GM15510 (cell line): Measurements from ENCODE around the gene GADD45A.

Experiments used
- POLR2A ChIP-seq: IDR thresholded peaks from 3 replicates; pipeline ENCODE4 v1.6.1; 2011; ENCODE audit warnings: borderline replicate concordance; ENCODE audit not compliant: insufficient read length; ENCODE audit errors: extremely low read depth

GADD45A gene

DNA sequence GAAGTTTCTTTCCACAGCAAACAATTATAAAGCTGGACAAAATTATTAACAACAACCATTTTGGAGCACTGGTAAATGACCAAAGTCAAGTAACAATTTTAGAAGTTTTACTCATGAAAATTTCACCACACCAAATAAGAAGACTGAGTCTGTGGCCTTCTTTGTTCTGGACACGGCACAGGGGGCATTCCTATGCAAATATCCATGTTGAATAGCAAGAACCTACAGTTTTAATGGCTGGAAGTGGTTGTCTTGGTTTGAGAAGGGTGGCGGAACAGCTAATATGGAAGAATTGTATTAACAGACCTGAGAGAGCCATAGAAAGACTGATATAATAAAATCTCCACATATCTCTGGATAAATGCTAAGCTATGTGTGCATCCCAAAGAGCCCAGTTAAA lies 29.4 kb upstream of the GADD45A start:
- no peak for TF ChIP-seq POLR2A

DNA sequence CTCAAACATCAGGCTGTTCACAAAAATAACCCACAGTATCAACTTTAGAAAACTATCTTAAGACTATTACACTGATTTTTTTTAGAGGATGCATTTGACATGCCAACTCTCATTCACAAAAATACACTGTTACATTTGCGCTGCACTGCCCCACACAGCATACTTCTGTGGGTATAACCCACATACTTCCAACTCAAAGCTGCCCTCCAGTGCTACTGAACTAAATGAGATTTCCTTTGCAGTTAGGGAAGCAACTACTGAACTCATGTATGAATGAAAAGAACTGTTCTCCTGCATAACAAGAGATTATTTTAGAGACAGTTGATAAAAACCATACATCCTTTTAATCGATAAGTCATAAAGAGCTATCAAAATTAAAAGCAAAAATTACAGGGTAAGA lies 25.8 kb upstream of the GADD45A start:
- TF ChIP-seq POLR2A, result no peak

DNA sequence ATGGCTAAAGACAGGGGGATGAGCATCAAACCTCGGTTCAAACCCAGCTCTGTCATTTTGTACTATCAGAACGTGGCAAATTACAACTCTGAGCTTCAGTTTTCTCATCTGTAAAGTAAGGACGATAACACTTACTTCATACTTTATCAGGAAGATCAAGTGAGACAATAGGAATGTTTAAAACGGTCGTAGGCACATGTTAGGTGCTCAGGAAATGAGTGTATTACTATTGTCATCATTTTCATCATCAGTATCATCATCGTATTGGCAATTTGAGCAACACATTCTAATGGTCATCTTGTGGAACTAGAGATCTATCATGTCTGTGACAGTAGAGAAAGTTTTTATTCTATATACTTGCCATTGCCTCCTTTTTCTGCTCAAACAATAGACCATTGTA lies 22.1 kb upstream of the GADD45A start:
- TF ChIP-seq POLR2A, result no peak

DNA sequence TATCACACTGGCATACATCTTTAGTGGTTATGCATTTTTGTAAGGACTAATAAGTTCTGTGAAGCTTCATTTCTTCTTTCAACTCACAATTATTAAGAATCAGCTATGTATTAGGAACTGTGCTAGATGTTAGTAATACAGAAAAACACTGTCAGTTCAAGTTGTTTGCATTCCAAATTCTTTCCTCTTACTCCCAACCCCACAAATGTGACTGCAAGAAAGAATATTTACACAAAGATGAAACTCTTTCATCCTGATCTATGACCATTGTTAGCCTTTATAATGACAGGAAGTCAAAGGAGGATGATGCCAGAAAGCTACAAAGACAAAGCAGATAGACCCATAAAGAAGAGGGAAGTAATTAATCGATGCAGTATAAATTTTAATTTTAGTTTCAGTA lies 21.0 kb upstream of the GADD45A start:
- no peak for TF ChIP-seq POLR2A

DNA sequence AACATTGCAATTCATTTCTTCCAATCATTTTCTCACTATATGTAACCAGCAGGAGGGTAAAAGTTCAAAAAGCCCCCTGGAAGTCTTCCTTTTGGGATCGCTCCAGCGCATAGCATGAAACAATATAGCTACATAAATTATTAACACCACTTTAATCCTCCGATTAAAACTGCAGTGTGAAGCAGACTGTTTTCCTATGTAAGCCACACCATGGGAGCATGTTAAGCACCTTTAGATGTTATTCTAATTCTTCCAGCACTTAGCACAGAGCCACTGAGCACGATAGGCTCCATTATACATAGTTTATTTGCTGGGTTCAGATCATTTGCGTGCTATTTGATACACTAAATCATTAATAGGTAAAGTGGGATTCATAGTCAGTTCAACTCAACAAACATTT lies 18.4 kb upstream of the GADD45A start:
- no peak for TF ChIP-seq POLR2A

DNA sequence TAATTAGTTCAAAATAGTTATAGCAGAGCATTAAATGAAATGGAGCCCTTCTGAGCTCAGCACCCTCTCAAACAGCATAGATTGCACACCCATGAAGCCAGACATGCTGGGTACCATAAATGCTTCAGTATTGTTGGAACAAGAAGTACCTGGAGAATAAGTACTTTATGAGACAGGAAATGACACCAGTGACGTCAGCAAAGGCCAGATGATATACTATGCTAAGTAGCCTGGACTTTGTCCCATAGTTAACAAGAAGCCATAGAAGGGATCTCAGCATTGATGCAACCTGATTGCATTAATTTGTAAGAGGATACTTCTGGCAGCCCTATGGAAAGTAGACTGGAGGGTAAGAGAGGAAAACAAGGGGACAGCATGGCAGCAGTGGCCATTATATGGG lies 16.3 kb upstream of the GADD45A start:
- no peak for TF ChIP-seq POLR2A

DNA sequence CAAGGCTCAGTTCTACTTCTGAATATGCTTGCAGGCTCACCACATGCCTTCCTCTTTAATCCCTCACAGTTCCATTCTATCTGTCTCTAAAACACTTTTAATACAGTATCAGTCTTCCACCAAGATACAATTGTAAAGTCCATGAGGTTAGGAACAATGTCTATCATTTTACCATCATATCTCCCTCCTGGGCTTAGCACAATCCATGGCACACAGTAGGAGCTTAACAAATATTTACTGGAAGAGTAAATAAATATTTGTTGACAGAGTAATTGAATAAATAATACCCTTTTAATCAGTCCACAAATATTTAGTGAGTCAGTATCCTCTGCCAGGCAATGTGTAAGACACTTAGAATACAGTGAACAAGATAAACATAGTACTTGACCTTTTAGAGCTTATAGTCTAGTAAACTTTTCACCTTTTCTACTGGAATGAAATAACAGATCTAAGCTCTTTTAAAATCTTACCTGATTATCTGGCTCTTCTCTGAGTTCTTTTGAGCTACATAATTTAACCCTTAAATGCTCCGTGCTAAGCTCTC lies 12.7 kb upstream of the GADD45A start:
- no peak for TF ChIP-seq POLR2A

DNA sequence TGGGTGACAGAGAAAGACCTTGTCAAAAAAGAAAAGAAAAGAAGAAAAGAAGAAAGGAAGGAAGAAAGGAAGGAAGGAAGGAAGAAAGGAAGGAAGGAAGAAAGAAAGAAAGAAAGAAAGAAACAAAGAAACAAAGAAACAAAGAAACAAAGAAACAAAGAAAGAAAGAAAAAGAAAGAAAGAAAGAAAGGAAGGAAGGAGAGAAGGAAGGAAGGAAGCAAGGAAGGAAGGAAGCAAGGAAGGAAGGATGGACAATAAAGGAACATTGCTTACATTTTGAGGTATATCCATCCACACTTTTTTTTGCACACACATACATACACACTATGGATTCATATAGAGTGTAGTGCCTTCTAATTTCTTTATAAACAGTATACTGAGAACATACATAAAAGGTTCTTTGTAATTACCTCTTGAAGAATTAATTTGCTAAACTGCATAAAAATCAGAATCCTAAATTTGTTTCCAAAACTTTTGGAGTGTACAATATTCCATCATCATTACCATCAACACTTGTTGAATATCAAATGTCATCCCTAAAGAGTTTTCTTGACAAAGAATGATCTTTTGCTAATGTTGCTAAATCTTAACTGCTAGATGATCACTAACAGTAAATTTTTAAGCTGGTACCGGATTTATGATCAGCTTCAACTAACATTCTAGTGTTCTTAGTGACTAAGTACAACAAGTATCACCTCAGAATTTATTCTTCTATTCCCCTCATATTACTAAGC lies 11.4 kb upstream of the GADD45A start:
- no peak for TF ChIP-seq POLR2A

DNA sequence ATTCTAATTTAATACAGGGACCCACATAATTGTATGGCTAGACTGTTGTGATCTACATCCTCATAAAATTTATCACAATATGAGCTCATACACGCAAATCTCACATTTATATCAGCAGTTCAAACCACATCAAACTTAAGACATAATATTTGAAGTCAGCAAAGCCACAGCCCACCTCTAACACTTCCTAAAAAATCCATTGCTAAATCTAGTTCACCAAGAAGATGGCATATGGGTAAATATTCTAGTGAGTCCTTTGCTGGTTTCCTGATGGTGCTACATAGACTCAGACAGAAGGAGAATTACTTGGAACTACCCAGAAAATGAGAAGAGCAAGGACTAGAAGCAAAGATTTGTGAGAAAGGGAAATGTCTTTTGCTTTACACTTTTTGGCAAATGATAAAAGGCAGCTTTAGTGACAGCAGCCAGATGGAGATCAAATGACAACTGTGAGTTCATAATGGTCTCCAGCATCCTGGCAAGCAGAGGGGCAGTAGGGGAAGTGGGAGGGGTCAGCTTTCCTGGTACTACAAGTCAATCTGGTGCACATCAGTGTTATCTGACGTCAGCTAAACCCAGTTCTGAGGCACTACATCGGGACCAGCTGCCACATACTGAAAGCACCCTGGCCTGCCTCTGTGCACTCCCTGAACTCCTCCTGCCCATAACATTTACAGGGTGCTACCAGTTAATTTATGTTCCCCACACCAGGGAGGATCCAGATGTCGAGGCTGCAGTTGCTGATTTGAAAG lies 10.6 kb upstream of the GADD45A start:
- no peak for TF ChIP-seq POLR2A

DNA sequence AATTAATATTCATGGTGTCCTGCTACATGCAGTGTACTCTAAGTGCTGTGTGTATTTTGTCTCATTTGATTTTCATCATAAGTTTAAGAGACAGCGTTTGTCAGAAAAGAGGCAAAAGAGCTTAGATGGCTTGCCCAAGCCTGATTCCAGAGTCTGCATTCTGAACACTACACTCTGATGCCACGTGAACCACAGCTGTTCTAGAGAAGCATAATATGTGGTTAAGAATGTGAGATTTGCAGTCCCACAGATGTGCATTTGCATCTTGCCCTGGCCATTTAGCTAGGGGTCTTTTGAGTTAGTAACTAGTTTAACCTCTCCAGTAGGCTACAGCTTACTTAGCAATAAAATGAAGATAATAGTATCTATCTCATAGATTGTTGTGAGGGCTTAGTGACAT lies 9.2 kb upstream of the GADD45A start:
- TF ChIP-seq POLR2A, result no peak

DNA sequence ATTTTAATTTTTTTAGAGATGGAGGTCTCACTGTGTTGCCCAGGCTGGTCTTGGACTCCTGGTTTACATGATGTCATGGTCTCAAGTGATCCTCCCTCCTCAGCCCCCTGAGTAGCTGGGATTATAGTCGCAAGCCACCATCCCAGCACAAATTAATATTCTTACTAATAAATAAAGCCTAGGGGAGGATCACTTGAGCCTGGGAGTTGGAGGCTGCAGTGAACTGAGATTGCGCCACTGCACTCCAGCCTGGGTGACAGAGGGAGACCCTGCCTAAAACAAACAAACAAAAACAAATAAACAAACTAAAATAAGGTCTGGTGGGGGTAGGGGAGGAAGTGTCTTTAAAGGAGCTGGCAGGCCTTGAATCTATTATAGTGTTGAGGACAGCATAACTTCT lies 8.7 kb upstream of the GADD45A start:
- TF ChIP-seq POLR2A, result no peak

DNA sequence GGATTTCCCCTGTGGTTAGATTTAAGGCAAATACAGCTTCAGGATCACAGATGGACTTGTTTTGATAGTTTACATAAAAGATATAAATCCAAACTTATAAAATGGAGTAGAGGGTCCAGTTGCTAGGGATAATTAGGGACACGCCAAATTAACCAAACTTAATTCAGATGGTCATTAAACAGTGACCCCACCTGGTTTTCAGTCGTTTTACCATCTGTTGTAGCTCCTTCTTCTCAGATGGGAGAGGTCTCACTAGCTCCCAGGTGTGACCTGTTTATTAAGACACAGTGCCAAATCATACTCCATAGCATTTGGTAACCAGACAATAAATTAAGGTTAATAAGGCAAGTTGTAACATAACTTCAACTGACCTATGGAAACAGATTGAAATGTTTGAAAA lies 8.1 kb upstream of the GADD45A start:
- TF ChIP-seq POLR2A, result no peak

DNA sequence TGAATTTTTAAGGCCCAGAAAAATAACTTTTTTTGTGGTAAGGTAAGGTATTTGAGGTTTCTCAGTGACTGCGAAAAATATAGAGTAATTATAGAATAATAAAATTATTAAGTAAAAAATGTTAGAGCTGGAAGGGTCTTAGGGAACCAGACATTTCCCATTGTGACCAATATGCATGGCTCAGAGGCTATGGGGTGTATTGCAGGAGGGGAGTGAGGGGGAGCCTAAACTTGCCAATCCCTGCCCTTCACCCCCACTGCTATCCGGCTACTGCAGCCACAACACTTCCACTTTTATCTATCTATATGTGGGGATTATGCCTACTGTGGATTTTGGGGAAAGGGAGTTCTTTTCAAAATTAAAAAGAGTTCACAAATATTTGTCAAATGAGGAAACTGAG lies 7.6 kb upstream of the GADD45A start:
- TF ChIP-seq POLR2A, result no peak

DNA sequence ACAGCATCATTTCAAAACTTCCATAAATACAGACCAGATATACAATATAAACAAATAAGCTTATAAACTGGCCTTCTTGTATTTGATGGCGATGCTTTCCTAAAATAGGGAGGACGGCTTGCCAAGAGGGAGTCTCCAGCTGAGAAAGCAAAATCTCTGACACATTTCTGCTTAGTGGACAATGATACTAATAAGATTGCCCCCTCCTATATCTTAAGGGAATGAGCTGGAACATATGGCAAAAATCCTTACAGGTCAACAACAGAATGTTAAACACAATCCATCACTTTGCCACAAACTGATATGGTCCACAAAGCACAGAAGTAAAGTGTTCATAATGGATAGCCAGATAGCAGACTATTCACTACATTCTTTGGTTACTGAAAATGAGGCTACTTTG lies 7.1 kb upstream of the GADD45A start:
- TF ChIP-seq POLR2A, result no peak

DNA sequence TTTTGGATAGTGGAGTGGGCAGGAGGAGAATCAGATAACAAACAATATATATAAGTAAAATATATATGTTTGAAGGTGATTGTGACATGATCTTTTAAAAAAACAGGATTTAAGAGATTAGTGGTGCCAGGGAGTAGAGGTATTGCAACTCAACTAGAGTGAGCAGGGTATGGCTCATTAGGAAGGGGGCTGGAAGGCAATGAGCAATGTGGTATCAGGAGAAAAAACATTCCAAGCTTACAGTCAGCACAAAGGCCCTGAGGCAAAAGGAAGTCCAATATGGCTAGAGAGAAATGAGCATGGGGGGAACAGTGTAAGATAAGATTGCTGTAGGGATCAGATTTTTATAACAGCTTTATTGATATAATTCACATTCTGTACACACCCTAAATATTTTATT lies 5.3 kb upstream of the GADD45A start:
- TF ChIP-seq POLR2A, result no peak

DNA sequence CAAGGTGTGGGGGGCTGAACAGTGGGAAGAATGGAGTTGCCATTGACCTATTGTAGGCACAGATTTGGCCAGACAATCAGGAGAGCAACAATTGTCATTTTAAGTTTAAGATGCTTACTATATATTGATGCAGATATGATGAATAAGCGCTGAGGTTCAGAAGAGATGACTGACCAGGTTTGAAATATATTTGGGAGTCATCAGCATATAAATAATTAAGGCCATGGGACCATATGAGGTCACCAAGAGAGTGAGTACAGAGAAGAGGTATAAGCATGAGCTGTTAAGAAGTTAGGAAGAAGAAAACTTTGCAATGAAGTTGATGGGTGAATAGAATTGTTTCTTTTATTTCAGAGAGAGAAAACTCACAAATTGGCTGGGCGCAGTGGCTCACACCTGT lies 4.5 kb upstream of the GADD45A start:
- no peak for TF ChIP-seq POLR2A
